H1 (cell line): ENCODE results near the gene PKN3. TPM values are rescaled to one million over a fixed set of nuclear protein-coding genes. Genes with fewer than 3 reads are reported as not detected.

Source experiments
- CTCF ChIA-PET: fragments of 300-600 bp; sonication (Branson Sonifier 250); formaldehyde crosslinking; loops from one replicate; lab custom pipeline; 2021; ENCODE audit not compliant: partially characterized antibody; lab: Charles Lee
- POLR2A ChIA-PET: fragments of 300-600 bp; sonication (Branson Sonifier 250); formaldehyde crosslinking; loops from one replicate; lab custom pipeline; 2021; ENCODE audit warnings: inconsistent platforms; ENCODE audit not compliant: partially characterized antibody; lab: Charles Lee
- DNase-seq, 2 experiments: peaks; one replicate each; pipeline versions ENCODE4 v3.0.0 to v3.0.0-alpha.2; 2010 to 2022; ENCODE audit warnings: low spot score in 2 of 2, low read depth in 1 of 2, mixed read lengths in 1 of 2
- FAIRE-seq: peaks from 2 replicates; lab custom pipeline; 2011; peaks lifted over from hg19 to GRCh38; lab: Jason Lieb, UNC
- H2AFZ ChIP-seq: 2 replicates; pipeline ENCODE4 v1.8.1; 2012; ENCODE audit warnings: low read length, inconsistent platforms
- H2AK5ac ChIP-seq: 2 replicates; pipeline ENCODE4 v1.6.1; 2013; ENCODE audit warnings: low read depth, low read length
- H2BK120ac ChIP-seq: replicated peaks from 2 replicates; pipeline ENCODE3; 2013; ENCODE audit warnings: low read depth, low read length, inconsistent platforms
- H2BK12ac ChIP-seq: 2 replicates; pipeline ENCODE4 v1.6.1; 2013; ENCODE audit warnings: low read depth, low read length
- H2BK15ac ChIP-seq: 2 replicates; pipeline ENCODE4 v1.6.1; 2013; ENCODE audit warnings: low read length
- H2BK20ac ChIP-seq: 2 replicates; pipeline ENCODE4 v1.6.1; 2013; ENCODE audit warnings: low read length
- H2BK5ac ChIP-seq: 2 replicates; pipeline ENCODE4 v1.6.1; 2013; ENCODE audit warnings: low read depth, low read length
- H3K14ac ChIP-seq: 2 replicates; pipeline ENCODE4 v1.6.1; 2013; ENCODE audit warnings: inconsistent platforms; ENCODE audit not compliant: insufficient read length
- H3K18ac ChIP-seq: 2 replicates; pipeline ENCODE4 v1.6.1; 2013; ENCODE audit warnings: low read length; ENCODE audit errors: extremely low read depth
- H3K23ac ChIP-seq: 2 replicates; pipeline ENCODE4 v1.6.1; 2013; ENCODE audit warnings: inconsistent platforms; ENCODE audit not compliant: insufficient read length
- H3K23me2 ChIP-seq: 2 replicates; pipeline ENCODE4 v1.6.1; 2013; ENCODE audit warnings: low read depth, low read length
- H3K27ac ChIP-seq: 2 replicates; pipeline ENCODE4 v1.6.1; 2011; ENCODE audit warnings: low read depth, low read length, inconsistent platforms
- H3K27me3 ChIP-seq, 4 experiments: replicated peaks in 1 of 4; 1 replicate in 1 of 4; 2 replicates in 3 of 4; pipeline versions ENCODE4 v1.6.1 to v1.8.1; 2011 to 2013; ENCODE audit warnings: low read length in 3 of 4, mild to moderate bottlenecking in 3 of 4, inconsistent platforms in 2 of 4, mixed read lengths in 2 of 4, moderate library complexity in 1 of 4; ENCODE audit not compliant: control insufficient read depth in 3 of 4, insufficient read depth in 3 of 4; ENCODE audit errors: extremely low read depth in 1 of 4
- H3K36me3 ChIP-seq, 4 experiments: 2 replicates each; pipeline versions ENCODE4 v1.6.1 to v1.8.1; 2011 to 2013; ENCODE audit warnings: mild to moderate bottlenecking in 4 of 4, low read length in 3 of 4, moderate library complexity in 2 of 4, control low read depth in 1 of 4, inconsistent platforms in 1 of 4; ENCODE audit not compliant: insufficient read depth in 4 of 4, control insufficient read depth in 2 of 4
- H3K4ac ChIP-seq: replicated peaks from 2 replicates; pipeline ENCODE3; 2013; ENCODE audit warnings: low read length, low read depth, mixed read lengths, inconsistent platforms; ENCODE audit not compliant: insufficient read length
- H3K4me1 ChIP-seq, 4 experiments: replicated peaks in 1 of 4; 1 replicate in 1 of 4; 2 replicates in 3 of 4; pipeline versions ENCODE4 v1.6.1 to v1.8.1; 2011 to 2013; ENCODE audit warnings: low read length in 3 of 4, inconsistent platforms in 2 of 4, mixed read lengths in 1 of 4; ENCODE audit not compliant: insufficient read depth in 4 of 4, control insufficient read depth in 3 of 4
- H3K4me2 ChIP-seq, 2 experiments: 2 replicates each; pipeline versions ENCODE4 v1.6.1 to v1.8.1; 2011 to 2013; ENCODE audit warnings: low read depth in 2 of 2, low read length in 2 of 2, control low read depth in 1 of 2, inconsistent platforms in 1 of 2, mild to moderate bottlenecking in 1 of 2; ENCODE audit not compliant: insufficient read depth in 1 of 2
- H3K4me3 ChIP-seq, 4 experiments: fragments of 200-600, 300-600 bp in 1 of 4; sonication (generic), shearing (Covaris generic), sonication (Bioruptor Twin) in 1 of 4; 2 replicates each; pipeline versions ENCODE4 v1.5.1 to v1.8.1; 2011 to 2016; ENCODE audit warnings: low read length in 4 of 4, low read depth in 3 of 4, control low read depth in 2 of 4, inconsistent platforms in 2 of 4, mild to moderate bottlenecking in 2 of 4, mixed read lengths in 1 of 4, moderate library complexity in 1 of 4; ENCODE audit not compliant: insufficient read depth in 2 of 4; ENCODE audit errors: extremely low read depth in 1 of 4
- H3K56ac ChIP-seq: replicated peaks from 2 replicates; pipeline ENCODE3; 2013; ENCODE audit warnings: low read depth, mild to moderate bottlenecking, mixed read lengths, low read length, inconsistent platforms; ENCODE audit not compliant: insufficient read length
- H3K79me1 ChIP-seq: 2 replicates; pipeline ENCODE4 v1.6.1; 2013; ENCODE audit warnings: low read depth, low read length, control low read depth
- H3K79me2 ChIP-seq, 2 experiments: 2 replicates each; pipeline versions ENCODE4 v1.6.1 to v1.8.1; 2012 to 2013; ENCODE audit warnings: low read length in 2 of 2, mild to moderate bottlenecking in 2 of 2, inconsistent platforms in 1 of 2; ENCODE audit not compliant: insufficient read depth in 2 of 2, control insufficient read depth in 1 of 2
- H3K9ac ChIP-seq, 4 experiments: replicated peaks in 1 of 4; 1 replicate in 1 of 4; 2 replicates in 3 of 4; pipeline versions ENCODE4 v1.6.1 to v1.8.1; 2011 to 2013; ENCODE audit warnings: low read depth in 3 of 4, low read length in 3 of 4, control low read depth in 2 of 4, mild to moderate bottlenecking in 2 of 4, moderate library complexity in 2 of 4, inconsistent platforms in 1 of 4; ENCODE audit errors: extremely low read depth in 1 of 4
- H3K9me3 ChIP-seq, 2 experiments: 2 replicates each; pipeline versions ENCODE4 v1.6.1 to v1.8.1; 2012 to 2013; ENCODE audit warnings: mild to moderate bottlenecking in 2 of 2, moderate library complexity in 2 of 2, control low read depth in 1 of 2, inconsistent platforms in 1 of 2, low read depth in 1 of 2, low read length in 1 of 2, mixed read lengths in 1 of 2; ENCODE audit not compliant: insufficient read depth in 2 of 2
- H4K20me1 ChIP-seq, 2 experiments: replicated peaks in 1 of 2; 2 replicates each; pipeline versions ENCODE3 to v1.8.1; 2011 to 2013; ENCODE audit warnings: inconsistent platforms in 2 of 2, low read length in 2 of 2, mild to moderate bottlenecking in 1 of 2; ENCODE audit not compliant: insufficient read depth in 2 of 2, control insufficient read depth in 1 of 2
- H4K5ac ChIP-seq: 2 replicates; pipeline ENCODE4 v1.6.1; 2013; ENCODE audit warnings: low read length, low read depth, mixed read lengths, inconsistent platforms; ENCODE audit not compliant: insufficient read length
- H4K8ac ChIP-seq: 2 replicates; pipeline ENCODE4 v1.8.0; 2013; ENCODE audit warnings: mild to moderate bottlenecking, moderate library complexity, low read length, inconsistent platforms; ENCODE audit not compliant: insufficient read depth; ENCODE audit errors: extremely low read depth
- H4K91ac ChIP-seq: replicated peaks from 2 replicates; pipeline ENCODE3; 2013; ENCODE audit warnings: low read length, mixed read lengths, inconsistent platforms; ENCODE audit not compliant: insufficient read length
- SAP30 ChIP-seq: fragments of 300-600 bp; sonication (generic); IDR thresholded peaks from 2 replicates; pipeline ENCODE4 v1.7.1; 2012; ENCODE audit warnings: low read length, moderate library complexity, mild to moderate bottlenecking, inconsistent platforms; ENCODE audit not compliant: insufficient read depth, insufficient replicate concordance
- TAF7 ChIP-seq: optimal IDR thresholded peaks from 2 replicates; pipeline ENCODE3; 2011; ENCODE audit warnings: low read depth, mild to moderate bottlenecking, inconsistent platforms, low read length, moderate library complexity, borderline replicate concordance
- WGBS, 2 experiments: shearing (Covaris generic) in 1 of 2; methylation state at CpG; one replicate each; pipeline versions ENCODE4 v1.1.6 to v1.1.7; 2013 to 2015; ENCODE audit warnings: low lambda C conversion rate in 2 of 2, mixed read lengths in 2 of 2, inconsistent platforms in 1 of 2, low coverage in 1 of 2, missing lambda C conversion rate in 1 of 2; ENCODE audit not compliant: insufficient replicate concordance in 2 of 2, insufficient coverage in 1 of 2, insufficient read length in 1 of 2; ENCODE audit errors: extremely low coverage in 1 of 2, missing lambda C conversion rate in 1 of 2; 5-methylcytosine and 5-hydroxymethylcytosine counted together
- polyA plus RNA-seq, 7 experiments: library from polyadenylated mRNA; depleted of rRNA in 3 of 7; stranded (reverse) in 5 of 7; unstranded in 2 of 7; fragments of >200 nt in 5 of 7; fragments of 200-250 nt in 2 of 7; gene quantifications; 1 replicate in 5 of 7; 2 replicates in 1 of 7; 4 replicates in 1 of 7; pipeline versions ENCODE4 v1.2.1 to v1.2.3, GENCODE V29; 2011 to 2013; ENCODE audit warnings: missing spikeins in 2 of 7, mixed read lengths in 2 of 7
- total RNA-seq: library from RNA; stranded (reverse); fragmentation: NEBNext Ultra II Directional; extraction: Animal tissue kit (Norgen Biotek cat#: 25700); gene quantifications from 2 replicates; pipeline ENCODE4 v1.2.1, GENCODE V29; 2021

PKN3 gene
- total and polyA plus RNA-seq, 2 of the 8 experiments (the other 6 are each of a cell fraction or from before 2014, with no cell fraction given): 15.7 to 16.3 TPM

- Histone ChIP-seq H2BK120ac (no peak overlapping the region), H3K79me1 (peaks cover 2% of the 10 kb centered on the region; the same call in 1 of the 2 replicates), H3K27me3 (no peaks in the 10 kb centered on the region), H3K14ac (no peak overlapping the region), H4K5ac (no peak overlapping the region), H2AK5ac (no peak overlapping the region), H4K20me1 (no peaks in the 10 kb centered on the region), H2BK12ac (no peak overlapping the region), H3K27ac (no peak overlapping the region), H4K8ac (no peak overlapping the region), H3K36me3 (peaks cover 0 to 2% (median under 1%) of the 10 kb centered on the region in 4 experiments; a peak in 1 of 8 replicates), H3K23me2 (peaks cover 3% of the 10 kb centered on the region; the same call in 1 of the 2 replicates), H3K9me3 (no peaks in the 10 kb centered on the region), H3K9ac (no peak overlapping the region), H2BK15ac (no peak overlapping the region), H2BK20ac (no peak overlapping the region), H3K4ac (no peak overlapping the region), H3K4me3 (no peak overlapping the region), H2BK5ac (no peak overlapping the region), H4K91ac (no peak overlapping the region), H3K18ac (no peak overlapping the region), H3K23ac (no peak overlapping the region), H3K56ac (no peak overlapping the region), H3K4me1 (peaks cover 0 to 1% (median 0%) of the 10 kb centered on the region in 4 experiments; a peak in 1 of 7 replicates), H3K79me2 (no peaks in the 10 kb centered on the region), H3K4me2 (no peak overlapping the region), H2AFZ (no peak overlapping the region)
- no peak for DNase-seq
- TF ChIP-seq TAF7: no peak
- TF ChIP-seq SAP30: no peak
- ChIA-PET POLR2A (interaction anchor here (0.9 kb wide), 1 partner anchor 41 kb away, joined by 4 read pairs; no protein-coding TSS in a partner anchor), CTCF (interaction anchor here (1.6 to 6.5 kb wide), 5 partner anchors 15 to 86 kb away, joined by 5 to 104 read pairs (median 12); partner anchors contain the start of gene ENDOG)
- WGBS, 2 experiments: 78% methylated on average over 9 of the region's 9 CpGs; no CpG with 5 or more reads in 1 of the 2 experiments
- FAIRE-seq: no peak
Observed at GRCh38 chr9:128731691-128732090, 29.4 kb downstream of the PKN3 start.
